ENCODE measurements around the gene KLHL30. TPM values are rescaled to one million over a fixed set of nuclear protein-coding genes. Genes with fewer than 3 reads are reported as not detected.

KLHL30 gene
- total RNA-seq, 1 experiment from 2014 or later = not detected

GRCh38 chr2:238144262-238144661, 5.8 kb downstream of the KLHL30 start:
- no peak for DNase-seq (ENCODE audit: low read depth)

GRCh38 chr2:238145046-238145445, 6.6 kb downstream of the KLHL30 start:
- DNase-seq (ENCODE audit: low read depth) = no peak

GRCh38 chr2:238145851-238146250, 7.4 kb downstream of the KLHL30 start:
- DNase-seq (ENCODE audit: low read depth) = no peak

- DNase-seq (ENCODE audit: low read depth) = no peak
Observed at GRCh38 chr2:238146884-238147544, 8.5 kb downstream of the KLHL30 start.

- no peak for DNase-seq (ENCODE audit: low read depth)
Observed at GRCh38 chr2:238148981-238149380, 10.5 kb downstream of the KLHL30 start.

GRCh38 chr2:238149841-238150572, 11.5 kb downstream of the KLHL30 start:
- DNase-seq (ENCODE audit: low read depth) = no peak

- no peak for DNase-seq (ENCODE audit: low read depth)
Observed at GRCh38 chr2:238150686-238151085, 12.2 kb downstream of the KLHL30 start.

GRCh38 chr2:238151205-238151604, 12.7 kb downstream of the KLHL30 start:
- DNase-seq (ENCODE audit: low read depth) = no peak

GRCh38 chr2:238151628-238152235, 13.3 kb downstream of the KLHL30 start:
- DNase-seq (ENCODE audit: low read depth) = no peak

- DNase-seq (ENCODE audit: low read depth) = no peak
Observed at GRCh38 chr2:238152771-238153688, 14.6 kb downstream of the KLHL30 start.

- DNase-seq (ENCODE audit: low read depth) = no peak
Observed at GRCh38 chr2:238154570-238154969, 16.1 kb downstream of the KLHL30 start.

- DNase-seq (ENCODE audit: low read depth) = peak; percentile 44
Observed at GRCh38 chr2:238155051-238155760, 16.7 kb downstream of the KLHL30 start.

- no peak for DNase-seq (ENCODE audit: low read depth)
Observed at GRCh38 chr2:238155761-238156694, 17.6 kb downstream of the KLHL30 start.

GRCh38 chr2:238157506-238158017, 19.1 kb downstream of the KLHL30 start:
- no peak for DNase-seq (ENCODE audit: low read depth)

GRCh38 chr2:238158018-238158508, 19.6 kb downstream of the KLHL30 start:
- no peak for DNase-seq (ENCODE audit: low read depth)

GRCh38 chr2:238158509-238159070, 20.1 kb downstream of the KLHL30 start, which contains the start of gene ERFE:
Gene ERFE, plus strand, starts transcription at chr2:238158970. Its CDS starts 38 bp downstream, at chr2:238159008.
- DNase-seq (ENCODE audit: low read depth) = no peak

GRCh38 chr2:238159071-238159539, 20.6 kb downstream of the KLHL30 start:
- DNase-seq (ENCODE audit: low read depth) = no peak

GRCh38 chr2:238159661-238160205, 21.3 kb downstream of the KLHL30 start:
- no peak for DNase-seq (ENCODE audit: low read depth)
